Measurements from ENCODE around the gene MBNL2. TPM values are rescaled to one million over a fixed set of nuclear protein-coding genes. Genes with fewer than 3 reads are reported as not detected.

The MBNL2 gene
- total RNA-seq, 1 donor: 69.8 TPM

DNA sequence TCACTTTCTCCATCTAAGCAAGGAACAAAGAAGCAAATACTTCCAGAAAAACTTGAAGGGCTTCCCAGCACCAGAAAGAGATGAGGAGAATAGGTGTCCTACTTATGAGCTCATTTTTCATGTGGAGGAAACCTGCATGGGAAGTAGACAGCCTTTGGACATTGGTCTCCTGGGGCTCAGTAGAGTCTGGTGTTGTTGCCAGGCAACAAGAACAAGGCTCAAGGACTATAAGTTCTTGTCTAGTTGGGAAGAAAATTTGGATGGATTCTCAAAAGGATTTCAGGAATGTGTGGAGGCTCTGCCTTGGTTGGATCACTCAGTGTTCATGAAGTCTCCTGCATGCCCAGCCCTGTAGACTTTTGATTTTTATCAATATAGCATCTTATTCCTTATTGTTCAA, 84.5 kb downstream of the MBNL2 start:
- peak overlapping the region; percentile 76 for H3K27ac ChIP-seq (ENCODE audit: low read depth, low read length)
- no peak for DNase-seq (ENCODE audit: insufficient read length, low spot score, missing footprints)
- H3K4me1 ChIP-seq (ENCODE audit: insufficient read depth, low read length): peaks cover 34% of the 10 kb centered on the region
- TF ChIP-seq, protein P1, sequence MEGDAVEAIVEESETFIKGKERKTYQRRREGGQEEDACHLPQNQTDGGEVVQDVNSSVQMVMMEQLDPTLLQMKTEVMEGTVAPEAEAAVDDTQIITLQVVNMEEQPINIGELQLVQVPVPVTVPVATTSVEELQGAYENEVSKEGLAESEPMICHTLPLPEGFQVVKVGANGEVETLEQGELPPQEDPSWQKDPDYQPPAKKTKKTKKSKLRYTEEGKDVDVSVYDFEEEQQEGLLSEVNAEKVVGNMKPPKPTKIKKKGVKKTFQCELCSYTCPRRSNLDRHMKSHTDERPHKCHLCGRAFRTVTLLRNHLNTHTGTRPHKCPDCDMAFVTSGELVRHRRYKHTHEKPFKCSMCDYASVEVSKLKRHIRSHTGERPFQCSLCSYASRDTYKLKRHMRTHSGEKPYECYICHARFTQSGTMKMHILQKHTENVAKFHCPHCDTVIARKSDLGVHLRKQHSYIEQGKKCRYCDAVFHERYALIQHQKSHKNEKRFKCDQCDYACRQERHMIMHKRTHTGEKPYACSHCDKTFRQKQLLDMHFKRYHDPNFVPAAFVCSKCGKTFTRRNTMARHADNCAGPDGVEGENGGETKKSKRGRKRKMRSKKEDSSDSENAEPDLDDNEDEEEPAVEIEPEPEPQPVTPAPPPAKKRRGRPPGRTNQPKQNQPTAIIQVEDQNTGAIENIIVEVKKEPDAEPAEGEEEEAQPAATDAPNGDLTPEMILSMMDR (IDR thresholded peaks at IDR 0.05; ENCODE audit: extremely low read depth, low read depth, low read length): no peak
- no peak overlapping the region for H3K4me3 ChIP-seq (ENCODE audit: insufficient read depth, low read length)
- H3K9me3 ChIP-seq (ENCODE audit: low read depth, low read length): no peaks in the 10 kb centered on the region
- H3K27me3 ChIP-seq (ENCODE audit: insufficient read depth, low read length): no peaks in the 10 kb centered on the region
- H3K36me3 ChIP-seq (ENCODE audit: insufficient read depth, low read length): no peaks in the 10 kb centered on the region
- H4K20me1 ChIP-seq (ENCODE audit: insufficient read depth, low read length): peaks cover 6% of the 10 kb centered on the region
- no peak overlapping the region for H2AFZ ChIP-seq (ENCODE audit: low read length)
- H3K79me2 ChIP-seq (ENCODE audit: insufficient read depth, low read length): peaks cover 20% of the 10 kb centered on the region
- H3K4me2 ChIP-seq (ENCODE audit: insufficient read depth, low read length): no peak overlapping the region

DNA sequence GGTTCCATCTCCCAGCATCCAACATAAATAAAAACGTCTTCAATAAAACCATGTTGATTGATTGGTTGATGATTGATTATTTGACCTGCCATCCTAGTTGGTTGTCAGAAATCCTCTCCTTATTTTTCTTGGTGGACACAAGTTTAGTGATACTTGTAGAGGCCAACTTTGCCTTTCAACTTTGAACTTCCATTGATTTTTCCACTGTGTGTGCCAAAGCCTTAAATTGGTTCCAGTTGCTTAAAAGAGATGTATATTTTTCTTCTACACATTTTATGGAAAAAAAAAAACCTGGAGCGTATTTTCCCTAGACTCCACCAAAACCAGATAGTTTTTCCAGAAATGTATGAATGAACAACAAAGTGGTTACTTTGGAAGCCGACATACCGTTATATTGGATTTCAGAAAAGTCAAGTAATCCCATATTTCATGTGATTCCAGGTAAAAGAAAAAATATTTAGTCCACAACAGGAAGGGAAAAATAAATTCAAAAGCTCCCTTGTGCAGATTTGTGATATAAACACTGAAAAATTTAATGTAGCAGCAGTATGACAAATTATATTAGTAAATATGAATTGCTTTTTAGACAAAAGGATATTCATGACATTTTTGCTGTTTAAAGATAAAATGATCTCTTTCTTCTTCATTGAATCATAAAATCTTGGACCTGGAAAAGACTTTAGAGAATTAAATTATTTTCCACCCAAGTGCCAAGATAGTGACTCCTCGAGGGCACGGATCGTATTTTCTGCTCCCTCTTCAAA, 85.2 kb downstream of the MBNL2 start:
- Histone ChIP-seq H3K4me1 (ENCODE audit: insufficient read depth, low read length) (peaks cover 34% of the 10 kb centered on the region), H3K9me3 (ENCODE audit: low read depth, low read length) (no peaks in the 10 kb centered on the region), H3K27me3 (ENCODE audit: insufficient read depth, low read length) (no peaks in the 10 kb centered on the region), H3K79me2 (ENCODE audit: insufficient read depth, low read length) (peaks cover 18% of the 10 kb centered on the region), H3K36me3 (ENCODE audit: insufficient read depth, low read length) (no peaks in the 10 kb centered on the region), H2AFZ (ENCODE audit: low read length) (no peak overlapping the region), H4K20me1 (ENCODE audit: insufficient read depth, low read length) (peaks cover 3% of the 10 kb centered on the region), H3K4me3 (ENCODE audit: insufficient read depth, low read length) (peak overlapping the region; percentile 21), H3K4me2 (ENCODE audit: insufficient read depth, low read length) (peak overlapping the region; percentile 58), H3K27ac (ENCODE audit: low read depth, low read length) (peak overlapping the region; percentile 76)
- TF ChIP-seq, protein P1 (IDR thresholded peaks at IDR 0.05; ENCODE audit: extremely low read depth, low read depth, low read length): no peak
- DNase-seq (ENCODE audit: insufficient read length, low spot score, missing footprints): no peak

DNA sequence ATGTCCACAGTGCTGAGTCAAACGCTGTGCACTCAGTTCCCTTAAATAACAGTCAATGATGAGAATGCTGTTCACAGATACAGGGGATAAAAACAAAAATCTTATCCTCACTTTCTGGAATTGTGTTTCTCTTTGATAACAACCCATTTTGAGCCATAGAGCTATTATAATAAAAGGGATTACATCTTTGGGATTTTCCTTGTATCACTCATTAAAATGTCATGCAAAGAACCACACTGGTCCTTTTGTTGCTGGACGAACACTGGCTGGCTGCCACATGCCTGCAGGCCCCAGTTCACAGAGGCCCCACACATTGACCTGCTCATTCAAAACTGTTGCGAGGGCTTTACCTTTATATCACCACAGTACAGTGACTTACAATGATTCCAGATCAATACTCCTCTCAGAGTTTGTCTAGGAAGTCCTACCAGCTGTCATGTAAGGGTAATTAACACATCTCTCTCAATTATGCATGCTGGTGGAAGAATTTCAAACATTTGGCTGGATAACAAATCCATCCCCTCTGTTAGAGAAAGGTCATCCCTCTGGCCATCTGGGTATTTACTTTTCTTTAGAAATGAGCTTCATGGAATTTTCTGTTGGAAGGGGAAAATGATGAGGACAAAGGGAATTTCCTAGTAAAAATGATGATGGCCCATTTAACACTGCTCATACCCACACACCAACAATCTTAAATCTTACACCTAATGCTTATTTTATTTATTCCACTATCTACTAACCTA, 85.9 kb downstream of the MBNL2 start:
- H3K27ac ChIP-seq (ENCODE audit: low read depth, low read length): peak overlapping the region; percentile 76
- H3K36me3 ChIP-seq (ENCODE audit: insufficient read depth, low read length): no peaks in the 10 kb centered on the region
- peak overlapping the region; percentile 21 for H3K4me3 ChIP-seq (ENCODE audit: insufficient read depth, low read length)
- peaks cover 3% of the 10 kb centered on the region for H4K20me1 ChIP-seq (ENCODE audit: insufficient read depth, low read length)
- H3K27me3 ChIP-seq (ENCODE audit: insufficient read depth, low read length): no peaks in the 10 kb centered on the region
- no peaks in the 10 kb centered on the region for H3K9me3 ChIP-seq (ENCODE audit: low read depth, low read length)
- peaks cover 34% of the 10 kb centered on the region for H3K4me1 ChIP-seq (ENCODE audit: insufficient read depth, low read length)
- TF ChIP-seq, protein P1 (IDR thresholded peaks at IDR 0.05; ENCODE audit: extremely low read depth, low read depth, low read length): no peak
- peak overlapping the region; percentile 8 for H2AFZ ChIP-seq (ENCODE audit: low read length)
- DNase-seq (ENCODE audit: insufficient read length, low spot score, missing footprints): peak; percentile 73
- peak overlapping the region; percentile 58 for H3K4me2 ChIP-seq (ENCODE audit: insufficient read depth, low read length)
- peaks cover 18% of the 10 kb centered on the region for H3K79me2 ChIP-seq (ENCODE audit: insufficient read depth, low read length)

Measured in osteoblast (primary cell).